Stimulated activated memory B cell treated with anti-CD40 and anti-IgM and Interleukin-4, amounts not matched to agents 10 μg/mL and 1 μg/mL and 100 μg/mL, for 72 hours (primary cell): Measurements from ENCODE around the gene PUS7L.
"Not testable (repeated sequence)": the region's sequence is repeated elsewhere in the genome, so short reads cannot be mapped to it uniquely, and the experiment has no call there.

Experiments
- ATAC-seq: fragments of 150-1000 bp; cut with Tn5 transposase; 2 replicates; pipeline ENCODE4 v1.10.0; 2021
- H3K27ac Mint-ChIP-seq: one replicate; pipeline ENCODE4 v1.8.0; 2022; ENCODE audit warnings: mild to moderate bottlenecking, mixed read lengths
- H3K27me3 Mint-ChIP-seq: one replicate; pipeline ENCODE4 v1.8.0; 2022; ENCODE audit warnings: mixed read lengths
- H3K36me3 Mint-ChIP-seq: one replicate; pipeline ENCODE4 v1.8.0; 2022; ENCODE audit warnings: mixed read lengths
- H3K4me1 Mint-ChIP-seq: one replicate; pipeline ENCODE4 v1.8.0; 2022; ENCODE audit warnings: mixed read lengths
- H3K4me3 Mint-ChIP-seq: one replicate; pipeline ENCODE4 v1.8.0; 2022; ENCODE audit warnings: mild to moderate bottlenecking, moderate library complexity, mixed read lengths
- H3K9me3 Mint-ChIP-seq: one replicate; pipeline ENCODE4 v1.8.0; 2022; ENCODE audit warnings: mixed read lengths

Gene PUS7L

DNA sequence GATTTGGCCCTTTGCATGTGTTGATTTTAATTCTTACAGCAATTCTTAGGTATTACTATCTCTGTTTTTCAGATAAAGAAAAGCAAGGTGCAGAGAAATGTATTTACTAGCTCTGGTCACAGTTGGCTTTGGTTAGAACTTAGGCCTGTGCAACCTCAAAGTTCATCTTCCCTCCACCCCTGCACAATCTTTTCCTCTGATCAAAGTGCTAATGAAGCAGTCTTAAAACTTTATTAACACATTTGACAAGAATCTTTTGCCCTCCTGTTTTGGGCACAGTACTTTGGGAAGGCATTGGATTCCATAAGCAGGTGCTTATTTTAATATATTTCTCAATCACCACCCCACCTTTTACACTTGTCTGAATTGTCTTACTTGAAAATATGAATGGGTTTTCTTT is 2.9 kb upstream of the PUS7L start:
- Mint-ChIP-seq H3K4me1 (peaks cover 57% of the 10 kb centered on the region), H3K27ac (no peak overlapping the region)
- no peak for ATAC-seq

DNA sequence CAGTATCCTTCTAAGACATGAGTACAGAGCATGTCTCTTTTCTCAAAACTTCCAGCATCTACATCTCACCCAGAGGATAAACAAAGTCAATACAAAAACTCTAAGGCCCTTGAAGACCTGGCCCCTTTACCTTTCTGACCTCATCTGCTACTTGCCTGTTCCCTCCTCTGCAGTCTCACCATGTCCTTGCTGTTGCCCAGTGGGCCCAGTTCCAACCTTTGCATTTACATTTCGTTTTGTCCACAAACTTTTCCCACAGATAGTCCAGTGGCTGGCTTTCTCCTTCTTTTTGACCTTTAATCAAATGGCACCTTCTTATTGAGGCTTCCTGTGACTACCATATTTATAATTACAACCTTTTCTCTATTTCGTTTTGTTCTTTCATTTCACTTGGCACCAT is 1.8 kb upstream of the PUS7L start:
- Mint-ChIP-seq H3K36me3 (peaks cover 15% of the 10 kb centered on the region), H3K9me3 (no peaks in the 10 kb centered on the region), H3K4me1 (peaks cover 68% of the 10 kb centered on the region), H3K4me3 (peak overlapping the region; percentile 99), H3K27ac (peak overlapping the region; percentile 99), H3K27me3 (no peaks in the 10 kb centered on the region)
- ATAC-seq: no peak

More for the DNA sequence above, 2.9 kb upstream of the PUS7L start:
- H3K27me3 Mint-ChIP-seq: no peaks in the 10 kb centered on the region
- H3K36me3 Mint-ChIP-seq: peaks cover 15% of the 10 kb centered on the region
- no peaks in the 10 kb centered on the region for H3K9me3 Mint-ChIP-seq
- H3K4me3 Mint-ChIP-seq: no peak overlapping the region

DNA sequence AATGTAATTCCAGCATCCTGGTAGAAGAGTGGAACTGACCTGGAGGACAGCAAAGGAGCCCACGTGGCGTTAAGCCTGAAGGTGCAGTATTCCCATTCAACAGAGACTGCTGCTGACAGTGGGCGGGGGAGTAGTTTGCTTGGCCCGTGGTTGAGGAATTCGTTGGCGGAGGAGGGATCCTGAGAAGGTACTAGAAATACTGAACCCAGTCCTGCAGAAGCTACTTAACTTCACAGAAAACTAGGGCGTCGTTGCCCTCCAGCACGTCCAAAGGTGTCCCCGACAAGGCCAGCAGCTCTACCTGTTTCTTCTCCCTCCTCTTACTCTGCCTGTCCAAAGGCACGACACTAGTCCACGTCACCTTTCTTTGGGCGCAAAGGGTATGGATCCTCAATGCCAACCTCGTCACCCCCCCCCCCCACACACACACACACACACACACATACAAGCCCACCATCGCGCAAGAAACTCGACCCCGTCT is 303 bp downstream of the PUS7L start:
- peak overlapping the region; percentile 99 for H3K4me3 Mint-ChIP-seq
- no peaks in the 10 kb centered on the region for H3K27me3 Mint-ChIP-seq
- peak; percentile 13 for ATAC-seq
- H3K27ac Mint-ChIP-seq: peak overlapping the region; percentile 99
- peaks cover 65% of the 10 kb centered on the region for H3K4me1 Mint-ChIP-seq
- H3K36me3 Mint-ChIP-seq: peaks cover 20% of the 10 kb centered on the region
- no peaks in the 10 kb centered on the region for H3K9me3 Mint-ChIP-seq

DNA sequence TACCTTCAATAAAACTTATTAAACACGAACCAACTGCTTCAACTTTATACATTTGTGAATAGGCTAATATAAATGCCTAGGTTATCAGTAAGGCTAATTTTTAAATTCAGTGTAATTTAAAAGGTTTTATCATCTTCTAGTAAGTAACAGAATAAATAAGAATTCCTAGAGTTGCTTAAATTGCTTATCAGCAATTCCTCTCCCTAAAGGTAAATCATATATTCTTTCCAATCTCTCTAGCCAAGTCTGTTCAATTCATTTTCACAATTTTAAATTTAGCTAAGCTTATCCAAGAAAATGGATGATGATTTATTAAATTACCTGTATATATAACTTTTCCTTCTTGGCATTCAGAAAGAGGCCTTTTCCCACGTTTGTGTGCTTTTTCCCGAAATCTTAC is 4.6 kb downstream of the PUS7L start:
- no peak for ATAC-seq
- Mint-ChIP-seq H3K9me3 (peaks cover 4% of the 10 kb centered on the region), H3K27ac (no peak overlapping the region), H3K27me3 (no peaks in the 10 kb centered on the region), H3K36me3 (peaks cover 30% of the 10 kb centered on the region), H3K4me3 (no peak overlapping the region), H3K4me1 (peaks cover 45% of the 10 kb centered on the region)

DNA sequence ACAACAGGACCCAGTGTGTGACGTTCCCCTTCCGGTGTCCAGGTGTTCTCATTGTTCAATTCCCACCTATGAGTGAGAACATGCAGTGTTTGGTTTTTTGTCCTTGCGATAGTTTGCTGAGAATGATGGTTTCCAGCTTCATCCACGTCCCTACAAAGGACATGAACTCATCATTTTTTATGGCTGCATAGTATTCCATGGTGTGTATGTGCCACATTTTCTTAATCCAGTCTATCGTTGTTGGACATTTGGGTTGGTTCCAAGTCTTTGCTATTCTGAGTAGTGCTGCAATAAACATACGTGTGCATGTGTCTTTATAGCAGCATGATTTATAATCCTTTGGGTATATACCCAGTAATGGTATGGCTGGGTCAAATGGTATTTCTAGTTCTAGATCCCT is 7.2 kb downstream of the PUS7L start:
- not testable (repeated sequence) for H3K9me3 Mint-ChIP-seq, ATAC-seq, H3K4me3 Mint-ChIP-seq, H3K27ac Mint-ChIP-seq, H3K27me3 Mint-ChIP-seq
- Mint-ChIP-seq H3K36me3 (peaks cover 36% of the 10 kb centered on the region), H3K4me1 (peaks cover 25% of the 10 kb centered on the region)

DNA sequence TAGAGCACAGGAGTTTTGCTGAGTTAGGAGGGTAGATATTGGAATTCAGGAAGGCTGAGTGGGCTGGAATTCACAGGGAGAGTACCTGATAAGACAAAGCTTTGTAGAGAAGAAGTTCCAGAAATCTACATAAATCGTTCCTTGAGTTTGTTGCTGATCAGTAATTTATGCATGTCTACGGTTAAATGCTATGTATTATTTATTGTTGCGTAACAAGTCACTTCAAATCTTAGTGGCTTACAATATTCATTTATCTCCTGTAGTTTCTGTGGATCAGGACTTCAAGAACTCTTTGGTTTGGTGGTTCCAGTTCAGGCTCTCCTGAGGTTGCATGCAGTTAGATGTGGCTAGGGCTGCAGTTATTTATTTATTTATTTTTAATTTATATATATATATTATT is 7.8 kb downstream of the PUS7L start:
- Mint-ChIP-seq H3K36me3 (peaks cover 39% of the 10 kb centered on the region), H3K27ac (no peak overlapping the region), H3K9me3 (peaks cover 4% of the 10 kb centered on the region), H3K4me3 (no peak overlapping the region), H3K4me1 (peaks cover 20% of the 10 kb centered on the region), H3K27me3 (no peaks in the 10 kb centered on the region)
- no peak for ATAC-seq

DNA sequence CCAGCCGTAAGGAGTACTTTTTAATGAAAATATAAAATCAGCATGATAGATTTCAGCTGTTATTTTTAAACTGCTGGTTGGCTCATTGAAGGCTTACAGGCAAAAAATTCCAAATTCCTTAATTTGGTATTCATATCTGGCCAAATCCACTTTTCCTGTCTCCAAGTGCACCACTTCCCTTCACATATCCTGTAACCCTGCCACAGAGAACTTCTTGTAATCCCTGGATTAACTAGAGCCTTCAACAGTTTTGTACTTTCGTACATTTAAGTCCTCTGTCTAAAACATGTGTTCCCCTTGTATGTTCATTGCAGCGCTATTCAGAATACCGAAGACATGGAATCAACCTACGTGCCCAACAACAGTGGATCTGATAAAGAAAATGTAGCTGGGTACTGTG is 9.6 kb downstream of the PUS7L start:
- H3K27me3 Mint-ChIP-seq: no peaks in the 10 kb centered on the region
- H3K4me3 Mint-ChIP-seq: no peak overlapping the region
- H3K4me1 Mint-ChIP-seq: peaks cover 13% of the 10 kb centered on the region
- no peak for ATAC-seq
- peaks cover 42% of the 10 kb centered on the region for H3K36me3 Mint-ChIP-seq
- H3K9me3 Mint-ChIP-seq: peaks cover 4% of the 10 kb centered on the region
- no peak overlapping the region for H3K27ac Mint-ChIP-seq

DNA sequence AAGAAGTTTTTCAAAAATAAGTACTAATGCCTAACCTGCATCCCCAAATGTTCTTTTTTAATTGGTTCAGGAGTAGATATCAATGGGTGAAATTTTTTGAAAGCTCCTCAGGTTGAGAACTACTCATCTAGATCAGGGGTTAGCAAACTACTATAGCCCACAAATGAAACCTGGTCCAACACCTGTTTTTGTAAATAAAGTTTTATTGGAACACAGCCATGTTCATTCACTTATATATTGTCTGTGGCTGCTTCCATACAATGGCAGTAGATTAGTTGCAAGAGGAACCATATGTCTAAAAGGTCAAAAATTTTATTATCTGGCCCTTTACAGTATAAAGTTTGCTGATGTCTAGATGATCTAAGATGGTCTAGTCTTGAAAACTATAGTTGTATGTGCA is 13.8 kb downstream of the PUS7L start:
- Mint-ChIP-seq H3K36me3 (peaks cover 47% of the 10 kb centered on the region), H3K27me3 (no peaks in the 10 kb centered on the region), H3K4me1 (no peaks in the 10 kb centered on the region), H3K27ac (no peak overlapping the region), H3K4me3 (no peak overlapping the region), H3K9me3 (no peaks in the 10 kb centered on the region)
- ATAC-seq: no peak

DNA sequence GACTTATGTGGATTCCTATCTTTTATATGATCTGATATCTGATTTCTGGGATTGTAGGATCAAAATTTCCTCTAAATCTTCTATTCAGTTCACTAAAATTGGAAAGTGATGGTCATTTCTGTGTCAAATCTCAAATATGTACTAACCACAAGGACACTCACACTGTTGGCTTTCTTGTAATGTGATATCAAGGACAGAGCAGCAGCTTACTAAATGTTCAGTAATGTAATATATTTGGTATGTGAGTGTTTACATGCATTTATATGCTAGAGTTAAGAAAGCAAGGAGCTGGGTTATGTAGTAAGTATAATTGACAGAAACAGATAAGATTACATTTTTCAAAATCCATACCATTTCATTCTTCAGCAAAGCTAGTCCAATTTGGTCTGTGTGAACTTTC is 16.5 kb downstream of the PUS7L start:
- H3K9me3 Mint-ChIP-seq: no peaks in the 10 kb centered on the region
- H3K4me1 Mint-ChIP-seq: no peaks in the 10 kb centered on the region
- no peak overlapping the region for H3K27ac Mint-ChIP-seq
- H3K36me3 Mint-ChIP-seq: peaks cover 51% of the 10 kb centered on the region
- no peaks in the 10 kb centered on the region for H3K27me3 Mint-ChIP-seq
- ATAC-seq: no peak
- H3K4me3 Mint-ChIP-seq: no peak overlapping the region

DNA sequence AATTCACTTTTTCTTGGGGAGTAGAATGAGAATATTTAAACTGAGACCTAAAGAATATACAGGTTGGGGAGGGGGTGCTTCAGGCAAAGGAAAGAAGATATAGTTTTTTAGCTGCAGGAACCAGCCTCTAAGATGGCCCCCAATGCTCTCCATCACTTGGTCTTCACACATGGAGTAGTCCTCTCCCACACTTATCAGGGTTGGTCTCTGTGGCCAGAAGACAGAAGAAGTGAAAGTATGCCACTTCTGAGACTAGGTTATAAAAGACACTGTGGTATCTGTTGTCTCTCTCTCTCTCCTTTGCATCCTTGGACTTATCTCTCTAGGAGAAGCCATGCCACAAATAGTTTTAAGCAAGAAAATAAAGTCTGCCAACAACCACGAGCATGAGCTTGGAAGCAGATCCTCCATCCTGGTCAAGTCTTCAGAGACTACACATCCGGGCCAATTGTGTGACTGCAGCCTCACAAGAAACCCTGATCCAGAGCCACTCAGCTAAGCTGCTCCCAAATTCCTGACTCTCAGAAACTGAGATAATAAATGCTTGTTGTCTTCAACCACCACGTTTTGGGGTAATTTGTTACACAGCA is 18.0 kb downstream of the PUS7L start:
- no peak overlapping the region for H3K4me3 Mint-ChIP-seq
- H3K9me3 Mint-ChIP-seq: no peaks in the 10 kb centered on the region
- H3K36me3 Mint-ChIP-seq: peaks cover 56% of the 10 kb centered on the region
- H3K27ac Mint-ChIP-seq: no peak overlapping the region
- no peaks in the 10 kb centered on the region for H3K27me3 Mint-ChIP-seq
- H3K4me1 Mint-ChIP-seq: no peaks in the 10 kb centered on the region
- no peak for ATAC-seq

DNA sequence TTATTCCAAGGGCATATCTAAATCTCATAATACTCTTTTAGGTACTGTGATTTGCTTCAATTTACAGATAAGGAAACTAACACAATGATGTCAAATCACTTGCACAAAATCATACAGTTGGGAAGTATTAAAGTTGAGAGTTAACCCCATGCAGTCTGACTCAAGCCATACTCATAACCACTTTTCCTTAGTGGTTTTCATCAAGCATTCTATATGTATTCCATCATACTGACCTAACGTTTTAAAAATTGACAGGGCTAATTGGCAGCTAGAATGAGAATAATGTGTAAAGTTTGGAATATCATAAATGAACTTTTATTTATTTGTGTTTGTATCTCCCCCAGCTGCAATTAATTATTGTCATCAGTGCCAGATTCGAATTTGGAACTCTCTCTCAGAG is 20.9 kb downstream of the PUS7L start:
- Mint-ChIP-seq H3K4me1 (no peaks in the 10 kb centered on the region), H3K27me3 (no peaks in the 10 kb centered on the region), H3K4me3 (no peak overlapping the region), H3K36me3 (peaks cover 42% of the 10 kb centered on the region), H3K9me3 (no peaks in the 10 kb centered on the region), H3K27ac (no peak overlapping the region)
- no peak for ATAC-seq

DNA sequence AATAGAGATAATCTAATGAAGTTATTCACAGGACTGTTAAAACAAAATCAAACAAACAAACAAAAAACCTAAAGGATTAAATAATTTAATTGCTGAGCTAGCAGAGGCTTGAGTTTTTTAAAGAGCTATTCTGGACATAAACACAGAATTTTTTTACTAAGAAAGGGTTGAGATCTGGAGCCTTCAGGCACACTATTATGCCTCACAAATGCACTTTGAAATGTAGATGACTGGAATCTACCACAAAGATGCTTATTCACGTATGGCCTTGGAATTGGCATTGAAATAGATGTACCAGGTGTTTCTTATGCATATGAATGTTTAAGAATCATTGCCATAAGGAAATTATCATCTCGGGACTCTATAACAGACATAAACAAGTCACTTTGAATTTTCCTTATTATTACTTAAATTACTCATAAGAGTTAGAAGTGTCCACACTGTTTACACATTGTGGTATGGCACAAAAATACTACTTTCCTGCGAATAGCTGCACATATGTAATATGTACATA is 21.6 kb downstream of the PUS7L start:
- H3K4me1 Mint-ChIP-seq: no peaks in the 10 kb centered on the region
- no peak overlapping the region for H3K27ac Mint-ChIP-seq
- no peak overlapping the region for H3K4me3 Mint-ChIP-seq
- H3K27me3 Mint-ChIP-seq: no peaks in the 10 kb centered on the region
- ATAC-seq: no peak
- no peaks in the 10 kb centered on the region for H3K9me3 Mint-ChIP-seq
- H3K36me3 Mint-ChIP-seq: peaks cover 37% of the 10 kb centered on the region

DNA sequence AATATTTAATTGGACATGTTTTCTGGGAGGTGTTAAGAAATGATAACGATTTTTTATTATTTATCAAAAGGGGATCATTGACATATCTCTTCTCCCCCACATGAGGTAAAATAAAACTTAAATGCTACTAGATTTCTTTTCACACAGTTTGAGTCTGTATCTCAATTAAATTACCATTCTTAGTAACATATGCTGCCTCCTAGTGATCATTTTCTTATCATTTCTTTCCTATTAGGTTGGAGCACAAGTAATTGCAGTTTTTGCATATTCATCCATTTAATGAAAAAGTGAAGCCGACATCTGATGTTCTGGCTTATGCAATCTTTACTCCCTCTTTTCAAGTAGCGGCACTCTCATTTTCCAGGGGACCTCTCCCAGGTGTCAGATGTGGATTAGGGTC is 24.9 kb downstream of the PUS7L start:
- no peak overlapping the region for H3K27ac Mint-ChIP-seq
- peaks cover 27% of the 10 kb centered on the region for H3K36me3 Mint-ChIP-seq
- no peaks in the 10 kb centered on the region for H3K4me1 Mint-ChIP-seq
- H3K4me3 Mint-ChIP-seq: no peak overlapping the region
- H3K27me3 Mint-ChIP-seq: no peaks in the 10 kb centered on the region
- H3K9me3 Mint-ChIP-seq: no peaks in the 10 kb centered on the region
- ATAC-seq: no peak

DNA sequence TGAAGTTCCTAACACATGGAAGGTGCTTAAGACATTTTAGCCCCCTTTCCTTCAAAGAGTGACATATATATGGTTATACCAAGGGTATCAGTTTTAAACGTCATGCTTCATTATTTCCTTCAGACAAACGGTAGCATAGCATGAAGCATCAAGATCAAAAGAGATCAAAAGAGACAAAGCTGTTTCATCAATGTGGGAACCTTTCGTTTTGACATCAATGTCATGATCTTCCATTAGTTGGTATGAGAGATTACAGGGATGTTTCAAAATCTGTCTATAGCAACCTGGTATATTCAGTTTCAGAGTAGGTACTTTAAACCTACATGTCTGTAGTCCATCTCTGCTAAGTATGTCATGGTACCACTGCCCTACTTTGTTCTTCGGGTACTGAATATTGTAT is 28.3 kb downstream of the PUS7L start:
- Mint-ChIP-seq H3K4me3 (no peak overlapping the region), H3K27ac (no peak overlapping the region), H3K27me3 (no peaks in the 10 kb centered on the region), H3K4me1 (no peaks in the 10 kb centered on the region), H3K9me3 (no peaks in the 10 kb centered on the region), H3K36me3 (peaks cover 24% of the 10 kb centered on the region)
- ATAC-seq: no peak

DNA sequence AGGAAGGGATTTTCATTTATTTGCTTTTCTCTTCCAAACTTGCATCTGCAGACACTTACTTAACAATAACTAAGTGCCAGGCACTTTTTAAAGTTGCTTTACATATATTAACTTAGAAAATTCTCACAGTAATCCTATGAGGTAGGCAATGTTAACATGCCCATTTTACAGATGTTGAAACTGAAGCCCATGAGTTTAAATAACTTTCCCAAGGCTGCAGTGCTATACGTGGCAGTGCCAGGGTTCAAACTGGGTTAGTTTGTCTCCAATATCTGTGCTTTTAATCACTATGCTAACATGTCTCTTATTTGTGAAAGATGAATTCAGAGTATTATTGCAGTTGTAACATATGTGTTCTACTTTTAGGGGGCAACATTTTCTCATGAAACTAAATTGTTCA is 29.9 kb downstream of the PUS7L start:
- no peaks in the 10 kb centered on the region for H3K9me3 Mint-ChIP-seq
- no peaks in the 10 kb centered on the region for H3K4me1 Mint-ChIP-seq
- H3K4me3 Mint-ChIP-seq: no peak overlapping the region
- no peak overlapping the region for H3K27ac Mint-ChIP-seq
- no peaks in the 10 kb centered on the region for H3K27me3 Mint-ChIP-seq
- peaks cover 30% of the 10 kb centered on the region for H3K36me3 Mint-ChIP-seq
- ATAC-seq: no peak

DNA sequence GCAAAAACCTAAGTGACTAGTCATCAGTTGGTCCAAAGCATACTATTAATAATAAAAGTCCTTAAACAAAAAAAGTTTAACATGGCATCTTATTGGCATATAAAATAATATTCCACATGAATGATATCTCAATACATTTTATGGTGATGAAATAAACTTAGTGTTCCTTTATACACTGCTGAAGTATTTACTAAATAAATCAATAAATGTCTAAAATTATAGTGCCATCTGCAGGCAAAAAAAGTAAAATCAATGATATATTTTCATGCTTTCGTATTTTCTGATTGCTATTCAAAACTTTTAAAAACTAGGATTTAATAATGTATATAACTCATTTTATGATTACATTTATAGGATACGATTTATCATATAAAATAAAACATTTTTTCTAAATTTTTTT is 30.5 kb downstream of the PUS7L start:
- H3K36me3 Mint-ChIP-seq: peaks cover 30% of the 10 kb centered on the region
- no peak overlapping the region for H3K4me3 Mint-ChIP-seq
- no peaks in the 10 kb centered on the region for H3K4me1 Mint-ChIP-seq
- no peak overlapping the region for H3K27ac Mint-ChIP-seq
- H3K9me3 Mint-ChIP-seq: no peaks in the 10 kb centered on the region
- no peak for ATAC-seq
- no peaks in the 10 kb centered on the region for H3K27me3 Mint-ChIP-seq
